ENCODE data around the gene VWA5B2.
A peak's percentile ranks its signal among the peaks of the same experiment; 100 is the strongest.

The VWA5B2 gene

DNA sequence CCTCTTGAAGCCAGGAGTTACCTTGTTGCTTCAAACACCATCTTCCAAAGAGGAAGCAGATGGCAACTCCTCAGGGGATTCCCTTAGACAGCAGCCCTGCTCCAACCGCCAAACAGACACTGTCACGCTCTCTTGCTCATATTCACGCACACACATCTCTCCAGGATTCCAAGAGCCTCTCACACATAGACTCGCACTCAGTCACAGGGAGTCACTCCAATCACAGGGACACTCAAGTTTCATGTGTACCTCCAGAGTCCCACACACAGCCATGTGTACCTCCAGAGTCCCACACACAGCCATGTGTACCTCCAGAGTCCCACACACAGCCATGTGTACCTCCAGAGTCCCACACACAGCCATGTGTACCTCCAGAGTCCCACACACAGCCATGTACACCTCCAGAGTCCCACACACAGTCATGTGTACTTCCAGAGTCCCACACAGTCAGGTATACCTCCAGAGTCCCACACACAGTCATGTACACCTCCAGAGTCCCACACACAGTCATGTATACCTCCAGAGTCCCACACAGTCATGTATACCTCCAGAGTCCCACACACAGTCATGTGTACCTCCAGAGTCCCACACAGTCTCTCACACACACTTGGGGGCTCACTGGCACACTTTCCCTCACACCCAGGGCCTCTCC lies 6.1 kb downstream of the VWA5B2 start:
- peaks cover 34% of the 10 kb centered on the region for H3K27me3 ChIP-seq (ENCODE audit: control insufficient read depth, insufficient read depth, low read length)
- H3K9ac ChIP-seq (ENCODE audit: low read depth, low read length) = no peak overlapping the region
- no peak overlapping the region for H3K27ac ChIP-seq (ENCODE audit: low read depth, low read length)
- no peaks in the 10 kb centered on the region for H3K4me1 ChIP-seq (ENCODE audit: control insufficient read depth, insufficient read depth, low read length)
- H3K4me3 ChIP-seq (ENCODE audit: low read depth, low read length) = no peak overlapping the region
- no peaks in the 10 kb centered on the region for H3K36me3 ChIP-seq (ENCODE audit: control insufficient read depth, insufficient read depth, low read length)
- H3K9me3 ChIP-seq (ENCODE audit: control insufficient read depth, insufficient read depth, low read length) = no peaks in the 10 kb centered on the region

GRCh38 chr3:184236033-184236410 lies 6.6 kb downstream of the VWA5B2 start:
- Histone ChIP-seq H3K9me3 (ENCODE audit: control insufficient read depth, insufficient read depth, low read length) (no peaks in the 10 kb centered on the region), H3K9ac (ENCODE audit: low read depth, low read length) (no peak overlapping the region), H3K27ac (ENCODE audit: low read depth, low read length) (no peak overlapping the region), H3K36me3 (ENCODE audit: control insufficient read depth, insufficient read depth, low read length) (no peaks in the 10 kb centered on the region), H3K4me3 (ENCODE audit: low read depth, low read length) (no peak overlapping the region), H3K4me1 (ENCODE audit: control insufficient read depth, insufficient read depth, low read length) (no peaks in the 10 kb centered on the region), H3K27me3 (ENCODE audit: control insufficient read depth, insufficient read depth, low read length) (peaks cover 34% of the 10 kb centered on the region)

DNA sequence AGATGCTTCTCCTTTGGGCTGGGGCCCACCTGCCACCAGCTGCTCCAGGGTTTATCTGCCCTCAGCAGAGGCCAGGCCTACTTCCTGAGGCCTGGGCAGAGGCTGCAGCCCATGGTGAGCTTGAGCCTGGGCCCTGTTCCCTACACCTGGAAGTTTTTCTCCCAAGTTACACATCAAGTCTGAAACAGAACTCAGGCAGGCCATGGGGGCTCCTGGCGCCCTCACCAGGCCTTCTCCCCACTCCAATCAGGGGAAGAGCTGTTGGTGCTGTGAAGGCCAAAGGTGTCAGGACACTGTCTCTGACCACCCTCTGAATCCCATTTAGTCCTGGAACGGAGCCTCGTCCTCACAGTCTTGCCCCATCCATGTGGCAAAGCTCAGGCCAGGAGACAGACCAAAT lies 7.3 kb downstream of the VWA5B2 start:
- H3K27ac ChIP-seq (ENCODE audit: low read depth, low read length) = no peak overlapping the region
- no peaks in the 10 kb centered on the region for H3K9me3 ChIP-seq (ENCODE audit: control insufficient read depth, insufficient read depth, low read length)
- H3K27me3 ChIP-seq (ENCODE audit: control insufficient read depth, insufficient read depth, low read length) = peaks cover 28% of the 10 kb centered on the region
- H3K36me3 ChIP-seq (ENCODE audit: control insufficient read depth, insufficient read depth, low read length) = no peaks in the 10 kb centered on the region
- no peaks in the 10 kb centered on the region for H3K4me1 ChIP-seq (ENCODE audit: control insufficient read depth, insufficient read depth, low read length)
- no peak overlapping the region for H3K4me3 ChIP-seq (ENCODE audit: low read depth, low read length)
- H3K9ac ChIP-seq (ENCODE audit: low read depth, low read length) = no peak overlapping the region

DNA sequence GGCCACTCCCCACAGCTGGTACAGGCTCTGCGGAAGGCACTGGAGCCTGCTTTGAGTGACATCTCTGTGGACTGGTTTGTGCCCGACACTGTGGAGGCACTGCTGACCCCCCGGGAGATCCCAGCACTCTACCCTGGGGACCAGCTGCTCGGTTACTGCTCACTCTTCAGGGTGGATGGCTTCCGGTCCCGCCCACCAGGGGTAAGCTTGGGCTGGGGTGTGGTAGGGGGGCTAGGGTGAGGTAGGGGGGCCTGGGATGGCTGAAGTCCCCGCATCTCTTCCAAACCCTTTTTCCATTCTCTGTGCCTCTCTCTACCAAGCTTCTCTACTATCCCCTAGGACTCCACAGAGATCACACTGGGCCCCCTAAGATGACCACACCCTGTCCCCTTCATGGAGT lies 7.8 kb downstream of the VWA5B2 start:
- peaks cover 1% of the 10 kb centered on the region for H3K36me3 ChIP-seq (ENCODE audit: control insufficient read depth, insufficient read depth, low read length)
- H3K27ac ChIP-seq (ENCODE audit: low read depth, low read length) = no peak overlapping the region
- no peaks in the 10 kb centered on the region for H3K9me3 ChIP-seq (ENCODE audit: control insufficient read depth, insufficient read depth, low read length)
- no peak overlapping the region for H3K4me3 ChIP-seq (ENCODE audit: low read depth, low read length)
- peaks cover 22% of the 10 kb centered on the region for H3K27me3 ChIP-seq (ENCODE audit: control insufficient read depth, insufficient read depth, low read length)
- no peak overlapping the region for H3K9ac ChIP-seq (ENCODE audit: low read depth, low read length)
- no peaks in the 10 kb centered on the region for H3K4me1 ChIP-seq (ENCODE audit: control insufficient read depth, insufficient read depth, low read length)

GRCh38 chr3:184237807-184238206 lies 8.4 kb downstream of the VWA5B2 start:
- no peak overlapping the region for H3K27ac ChIP-seq (ENCODE audit: low read depth, low read length)
- H3K9ac ChIP-seq (ENCODE audit: low read depth, low read length) = no peak overlapping the region
- peaks cover 16% of the 10 kb centered on the region for H3K27me3 ChIP-seq (ENCODE audit: control insufficient read depth, insufficient read depth, low read length)
- H3K4me1 ChIP-seq (ENCODE audit: control insufficient read depth, insufficient read depth, low read length) = no peaks in the 10 kb centered on the region
- H3K36me3 ChIP-seq (ENCODE audit: control insufficient read depth, insufficient read depth, low read length) = peaks cover 7% of the 10 kb centered on the region
- no peaks in the 10 kb centered on the region for H3K9me3 ChIP-seq (ENCODE audit: control insufficient read depth, insufficient read depth, low read length)
- H3K4me3 ChIP-seq (ENCODE audit: low read depth, low read length) = no peak overlapping the region

GRCh38 chr3:184238246-184238818 lies 8.9 kb downstream of the VWA5B2 start:
- peaks cover 11% of the 10 kb centered on the region; the same call in 1 of the 2 replicates for H3K27me3 ChIP-seq (ENCODE audit: control insufficient read depth, insufficient read depth, low read length)
- H3K27ac ChIP-seq (ENCODE audit: low read depth, low read length) = no peak overlapping the region
- no peaks in the 10 kb centered on the region for H3K9me3 ChIP-seq (ENCODE audit: control insufficient read depth, insufficient read depth, low read length)
- H3K36me3 ChIP-seq (ENCODE audit: control insufficient read depth, insufficient read depth, low read length) = peaks cover 13% of the 10 kb centered on the region
- no peak overlapping the region for H3K4me3 ChIP-seq (ENCODE audit: low read depth, low read length)
- no peak overlapping the region for H3K9ac ChIP-seq (ENCODE audit: low read depth, low read length)
- H3K4me1 ChIP-seq (ENCODE audit: control insufficient read depth, insufficient read depth, low read length) = no peaks in the 10 kb centered on the region

- Histone ChIP-seq H3K9ac (ENCODE audit: low read depth, low read length) (no peak overlapping the region), H3K4me1 (ENCODE audit: control insufficient read depth, insufficient read depth, low read length) (no peaks in the 10 kb centered on the region), H3K4me3 (ENCODE audit: low read depth, low read length) (no peak overlapping the region), H3K36me3 (ENCODE audit: control insufficient read depth, insufficient read depth, low read length) (peaks cover 20% of the 10 kb centered on the region), H3K27ac (ENCODE audit: low read depth, low read length) (no peak overlapping the region), H3K9me3 (ENCODE audit: control insufficient read depth, insufficient read depth, low read length) (no peaks in the 10 kb centered on the region), H3K27me3 (ENCODE audit: control insufficient read depth, insufficient read depth, low read length) (peaks cover 6% of the 10 kb centered on the region; the same call in 1 of the 2 replicates)
Measured at GRCh38 chr3:184239221-184239620, 9.8 kb downstream of the VWA5B2 start.

DNA sequence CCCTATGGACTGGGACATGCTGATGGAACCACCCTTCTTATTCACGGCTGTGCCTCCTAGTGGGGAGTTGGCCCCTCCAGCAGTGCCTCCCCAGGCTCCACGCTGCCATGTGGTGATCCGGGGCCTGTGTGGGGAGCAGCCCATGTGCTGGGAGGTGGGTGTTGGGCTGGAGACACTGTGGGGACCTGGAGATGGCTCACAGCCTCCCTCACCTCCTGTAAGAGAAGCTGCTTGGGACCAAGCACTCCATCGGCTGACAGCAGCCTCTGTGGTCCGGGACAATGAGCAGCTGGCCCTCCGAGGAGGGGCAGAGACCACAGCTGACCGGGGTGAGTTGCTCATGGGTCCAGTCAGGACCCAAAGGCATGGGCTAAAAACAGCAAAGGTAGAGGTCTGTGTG lies 10.3 kb downstream of the VWA5B2 start:
- no peak overlapping the region for H3K4me3 ChIP-seq (ENCODE audit: low read depth, low read length)
- H3K9ac ChIP-seq (ENCODE audit: low read depth, low read length) = no peak overlapping the region
- H3K27me3 ChIP-seq (ENCODE audit: control insufficient read depth, insufficient read depth, low read length) = peaks cover 6% of the 10 kb centered on the region; the same call in 1 of the 2 replicates
- H3K4me1 ChIP-seq (ENCODE audit: control insufficient read depth, insufficient read depth, low read length) = no peaks in the 10 kb centered on the region
- H3K27ac ChIP-seq (ENCODE audit: low read depth, low read length) = no peak overlapping the region
- no peaks in the 10 kb centered on the region for H3K9me3 ChIP-seq (ENCODE audit: control insufficient read depth, insufficient read depth, low read length)
- peaks cover 25% of the 10 kb centered on the region for H3K36me3 ChIP-seq (ENCODE audit: control insufficient read depth, insufficient read depth, low read length)

DNA sequence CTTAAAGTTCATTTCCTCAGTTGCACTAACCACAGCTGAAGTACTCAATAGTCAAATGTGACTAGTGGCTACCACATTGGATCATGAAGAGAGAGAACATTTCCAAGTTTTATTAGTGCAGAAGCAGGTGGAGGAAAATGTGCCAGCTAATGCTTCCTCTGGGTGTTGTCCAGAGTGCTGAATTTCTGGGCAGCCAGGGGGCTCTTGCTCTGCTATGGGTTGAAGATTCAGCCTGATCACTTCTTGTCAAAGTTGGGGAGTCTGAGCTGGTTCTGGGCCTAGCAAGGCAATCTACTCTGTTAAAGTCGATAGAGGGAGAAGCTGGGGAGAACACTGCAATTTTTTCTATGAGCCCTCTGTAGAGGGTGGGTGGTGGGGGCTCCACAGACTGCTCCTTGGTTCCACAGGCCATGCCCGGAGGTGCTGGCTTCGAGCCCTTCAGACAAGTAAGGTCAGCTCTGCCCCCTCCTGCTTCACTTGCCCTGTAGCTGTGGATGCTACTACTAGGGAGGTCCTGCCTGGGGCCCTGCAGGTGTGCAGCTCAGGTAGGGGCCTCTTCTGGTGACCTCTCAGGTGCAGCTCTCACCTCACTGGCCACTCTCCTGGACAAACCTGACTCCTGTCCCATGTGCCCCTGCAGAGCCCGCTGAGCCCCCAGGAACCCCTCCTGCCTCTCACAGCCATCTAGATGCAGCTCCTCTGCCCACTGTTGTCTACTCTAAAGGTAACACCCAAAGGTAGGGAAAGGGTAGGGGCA lies 11.2 kb downstream of the VWA5B2 start:
- H3K4me3 ChIP-seq (ENCODE audit: low read depth, low read length) = no peak overlapping the region
- no peaks in the 10 kb centered on the region for H3K4me1 ChIP-seq (ENCODE audit: control insufficient read depth, insufficient read depth, low read length)
- H3K36me3 ChIP-seq (ENCODE audit: control insufficient read depth, insufficient read depth, low read length) = peaks cover 34% of the 10 kb centered on the region
- H3K27me3 ChIP-seq (ENCODE audit: control insufficient read depth, insufficient read depth, low read length) = peaks cover 6% of the 10 kb centered on the region; the same call in 1 of the 2 replicates
- no peaks in the 10 kb centered on the region for H3K9me3 ChIP-seq (ENCODE audit: control insufficient read depth, insufficient read depth, low read length)
- no peak overlapping the region for H3K9ac ChIP-seq (ENCODE audit: low read depth, low read length)
- H3K27ac ChIP-seq (ENCODE audit: low read depth, low read length) = no peak overlapping the region

- H3K9me3 ChIP-seq (ENCODE audit: control insufficient read depth, insufficient read depth, low read length) = no peaks in the 10 kb centered on the region
- no peak overlapping the region for H3K9ac ChIP-seq (ENCODE audit: low read depth, low read length)
- H3K36me3 ChIP-seq (ENCODE audit: control insufficient read depth, insufficient read depth, low read length) = peaks cover 38% of the 10 kb centered on the region
- H3K4me1 ChIP-seq (ENCODE audit: control insufficient read depth, insufficient read depth, low read length) = no peaks in the 10 kb centered on the region
- H3K27ac ChIP-seq (ENCODE audit: low read depth, low read length) = no peak overlapping the region
- H3K4me3 ChIP-seq (ENCODE audit: low read depth, low read length) = peak overlapping the region; percentile 52; the same call in 1 of the 2 replicates
- H3K27me3 ChIP-seq (ENCODE audit: control insufficient read depth, insufficient read depth, low read length) = peaks cover 6% of the 10 kb centered on the region; the same call in 1 of the 2 replicates
Measured at GRCh38 chr3:184241141-184241446, 11.7 kb downstream of the VWA5B2 start.

All from HUES48 (cell line).